OCI-LY1 (cell line): Measurements from ENCODE around the gene ESPNL.

Experiments used
- H2AFZ ChIP-seq: fragments of 200-600 bp; sonication (generic), shearing (Covaris generic); 2 replicates; pipeline ENCODE4 v1.6.0; 2014; ENCODE audit warnings: antibody characterized with exemption, mild to moderate bottlenecking, low read length
- H3F3A ChIP-seq: fragments of 200-600 bp; sonication (generic), shearing (Covaris generic); 2 replicates; pipeline ENCODE4 v1.6.0; 2014; ENCODE audit warnings: mild to moderate bottlenecking, antibody characterized with exemption, low read length, moderate library complexity; ENCODE audit not compliant: insufficient read depth
- H3K27ac ChIP-seq: fragments of 200-600 bp; sonication (generic); 2 replicates; pipeline ENCODE4 v1.5.1; 2014; ENCODE audit warnings: low read length, mixed run types, mild to moderate bottlenecking, low read depth; ENCODE audit not compliant: poor library complexity, severe bottlenecking
- H3K27me3 ChIP-seq: fragments of 200-600 bp; sonication (generic); 2 replicates; pipeline ENCODE4 v1.6.0; 2014; ENCODE audit warnings: antibody characterized with exemption, mild to moderate bottlenecking, low read length, moderate library complexity; ENCODE audit not compliant: insufficient read depth
- H3K36me3 ChIP-seq: fragments of 200-600 bp; sonication (generic); 2 replicates; pipeline ENCODE4 v1.6.1; 2014; ENCODE audit warnings: mild to moderate bottlenecking, antibody characterized with exemption, low read length, moderate library complexity, mixed read lengths; ENCODE audit not compliant: insufficient read depth
- H3K4me1 ChIP-seq: fragments of 200-600 bp; sonication (generic); 2 replicates; pipeline ENCODE4 v1.5.1; 2014; ENCODE audit warnings: mild to moderate bottlenecking, low read length, moderate library complexity; ENCODE audit not compliant: insufficient read depth, severe bottlenecking
- H3K4me2 ChIP-seq: fragments of 200-600 bp; sonication (generic), shearing (Covaris generic); 2 replicates; pipeline ENCODE4 v1.6.1; 2014; ENCODE audit warnings: low read length
- H3K4me3 ChIP-seq: fragments of 200-600 bp; sonication (generic); 2 replicates; pipeline ENCODE4 v1.5.1; 2014; ENCODE audit warnings: low read length, low read depth, mild to moderate bottlenecking, mixed read lengths; ENCODE audit not compliant: poor library complexity, severe bottlenecking
- H3K79me2 ChIP-seq: fragments of 200-600 bp; shearing (Covaris generic); 2 replicates; pipeline ENCODE4 v1.6.1; 2016; ENCODE audit warnings: mixed run types, low read length, mixed read lengths; ENCODE audit not compliant: insufficient read depth
- H3K9ac ChIP-seq: fragments of 200-600 bp; sonication (generic), shearing (Covaris generic); 2 replicates; pipeline ENCODE4 v1.6.1; 2014; ENCODE audit warnings: mild to moderate bottlenecking, low read length, mixed read lengths
- H3K9me2 ChIP-seq: fragments of 200-600 bp; sonication (generic), shearing (Covaris generic); 2 replicates; pipeline ENCODE4 v1.6.1; 2014; ENCODE audit warnings: low read depth, mild to moderate bottlenecking, low read length, mixed read lengths
- H3K9me3 ChIP-seq: fragments of 200-600 bp; shearing (Covaris generic); 2 replicates; pipeline ENCODE4 v1.6.1; 2014; ENCODE audit warnings: low read length, mixed read lengths
- H4K20me1 ChIP-seq: fragments of 200-600 bp; sonication (generic), shearing (Covaris generic); 2 replicates; pipeline ENCODE4 v1.6.0; 2016; ENCODE audit warnings: mild to moderate bottlenecking, low read length; ENCODE audit not compliant: insufficient read depth
- CTCF ChIP-seq: fragments of 200-600 bp; sonication (generic), shearing (Covaris generic); IDR thresholded peaks from 2 replicates; pipeline ENCODE4 v1.5.1; 2017; ENCODE audit warnings: mild to moderate bottlenecking, antibody characterized with exemption, low read length, moderate library complexity, mixed read lengths
- EZH2 ChIP-seq: fragments of 200-600 bp; sonication (generic), shearing (Covaris generic); IDR thresholded peaks from 2 replicates; pipeline ENCODE4 v1.8.0; 2017; ENCODE audit warnings: borderline replicate concordance, mixed run types, mild to moderate bottlenecking, antibody characterized with exemption, low read length, moderate library complexity, mixed read lengths

ESPNL gene

GRCh38 chr2:238143239-238143951, 43.3 kb downstream of the ESPNL start:
- Histone ChIP-seq H3K36me3 (no peaks in the 10 kb centered on the region), H3K27ac (no peak overlapping the region), H3K4me2 (no peak overlapping the region), H3K27me3 (peaks cover 14% of the 10 kb centered on the region; the same call in 1 of the 2 replicates), H3K9ac (no peak overlapping the region), H3K4me3 (no peak overlapping the region), H2AFZ (no peak overlapping the region), H3F3A (no peaks in the 10 kb centered on the region), H3K4me1 (peaks cover 14% of the 10 kb centered on the region), H3K79me2 (no peaks in the 10 kb centered on the region), H3K9me3 (no peaks in the 10 kb centered on the region), H3K9me2 (no peaks in the 10 kb centered on the region), H4K20me1 (no peaks in the 10 kb centered on the region)
- TF ChIP-seq CTCF: no peak
- TF ChIP-seq EZH2: no peak

- H3K36me3 ChIP-seq: no peaks in the 10 kb centered on the region
- peaks cover 14% of the 10 kb centered on the region; the same call in 1 of the 2 replicates for H3K27me3 ChIP-seq
- H3K9me3 ChIP-seq: no peaks in the 10 kb centered on the region
- H3K79me2 ChIP-seq: no peaks in the 10 kb centered on the region
- no peak overlapping the region for H3K4me2 ChIP-seq
- H3K9me2 ChIP-seq: no peaks in the 10 kb centered on the region
- H3F3A ChIP-seq: no peaks in the 10 kb centered on the region
- TF ChIP-seq CTCF (no peak), EZH2 (no peak)
- no peak overlapping the region for H3K4me3 ChIP-seq
- no peak overlapping the region for H3K9ac ChIP-seq
- no peaks in the 10 kb centered on the region for H4K20me1 ChIP-seq
- no peak overlapping the region for H3K27ac ChIP-seq
- H3K4me1 ChIP-seq: peaks cover 11% of the 10 kb centered on the region
- no peak overlapping the region for H2AFZ ChIP-seq
These were observed 44.1 kb downstream of the ESPNL start for GRCh38 chr2:238144262-238144661.

- H3K79me2 ChIP-seq: no peaks in the 10 kb centered on the region
- H3K4me3 ChIP-seq: no peak overlapping the region
- H3K4me2 ChIP-seq: no peak overlapping the region
- peaks cover 4% of the 10 kb centered on the region for H3K4me1 ChIP-seq
- no peaks in the 10 kb centered on the region for H3F3A ChIP-seq
- H3K27me3 ChIP-seq: peaks cover 20% of the 10 kb centered on the region; the same call in 1 of the 2 replicates
- no peak overlapping the region for H3K27ac ChIP-seq
- no peaks in the 10 kb centered on the region for H3K9me2 ChIP-seq
- no peaks in the 10 kb centered on the region for H3K36me3 ChIP-seq
- no peaks in the 10 kb centered on the region for H4K20me1 ChIP-seq
- no peak overlapping the region for H2AFZ ChIP-seq
- no peak for TF ChIP-seq EZH2
- no peak for TF ChIP-seq CTCF
- no peaks in the 10 kb centered on the region for H3K9me3 ChIP-seq
- H3K9ac ChIP-seq: no peak overlapping the region
These were observed 44.9 kb downstream of the ESPNL start for GRCh38 chr2:238145046-238145445.
